A549 (cell line): ENCODE results near the gene SLC8A2. TPM values are rescaled to one million over a fixed set of nuclear protein-coding genes. Genes with fewer than 3 reads are reported as not detected.

ENCODE experiments used
- ATAC-seq, 2 experiments: fragments of 200-7000 bp in 1 of 2; fragments of >200 bp in 1 of 2; cut with Nextera tagmentation in 1 of 2; cut with Tn5 transposase in 1 of 2; 3 replicates each; pipeline versions ENCODE4 v1.8.0 to v1.9.1; 2018 to 2020; ENCODE audit warnings: mild to moderate bottlenecking in 1 of 2, moderate library complexity in 1 of 2
- CTCF ChIA-PET: fragments of 300-600 bp; sonication (Branson Sonifier 250); formaldehyde crosslinking; extraction: SDS; loops from one replicate; lab custom pipeline; 2021; ENCODE audit warnings: antibody characterized with exemption, inconsistent platforms; lab: Yijun Ruan, JAX
- POLR2A ChIA-PET: fragments of 350-600 bp; formaldehyde crosslinking; extraction: SDS; loops from one replicate; lab custom pipeline; 2021; ENCODE audit warnings: antibody characterized with exemption, inconsistent platforms; lab: Yijun Ruan, JAX
- DNase-seq, 2 experiments: peaks; one replicate each; pipeline versions ENCODE4 v3.0.0 to v3.0.0-alpha.2; 2011 to 2016; ENCODE audit warnings: low read depth in 1 of 2, low spot score in 1 of 2
- FAIRE-seq: peaks from 2 replicates; lab custom pipeline; 2011; peaks lifted over from hg19 to GRCh38; lab: Jason Lieb, UNC
- H3K27ac ChIP-seq, 2 experiments: fragments of >200 bp; sonication (Bioruptor Twin); formaldehyde crosslinking; 3 replicates each; pipeline ENCODE4 v1.5.1; 2016 to 2017
- H3K4me1 ChIP-seq: fragments of >200 bp; sonication (Bioruptor Twin); formaldehyde crosslinking; 3 replicates; pipeline ENCODE4 v1.6.1; 2016
- H3K4me2 ChIP-seq: fragments of >200 bp; sonication (Bioruptor Twin); formaldehyde crosslinking; 3 replicates; pipeline ENCODE4 v1.6.1; 2016
- H3K4me3 ChIP-seq: fragments of >200 bp; sonication (Bioruptor Twin); formaldehyde crosslinking; 3 replicates; pipeline ENCODE4 v1.5.1; 2016
- H3K9me3 ChIP-seq: fragments of >200 bp; sonication (Bioruptor Twin); formaldehyde crosslinking; 3 replicates; pipeline ENCODE4 v1.6.1; 2016
- EP300 ChIP-seq, 2 experiments: fragments of >200 bp; sonication (Bioruptor Twin); formaldehyde crosslinking; IDR thresholded peaks; 2 replicates in 1 of 2; 3 replicates in 1 of 2; pipeline ENCODE4 v1.6.1; 2016 to 2017
- FOSL2 ChIP-seq, 2 experiments: fragments of 450-650 bp in 1 of 2; fragments of >200 bp in 1 of 2; sonication (Bioruptor Twin) in 1 of 2; formaldehyde crosslinking; IDR thresholded peaks; 2 replicates each; pipeline versions ENCODE4 v1.5.0 to v1.6.1; 2016 to 2020; ENCODE audit warnings: mild to moderate bottlenecking in 1 of 2, moderate library complexity in 1 of 2
- FOXS1 ChIP-seq: fragments of 250-450 bp; sonication (Bioruptor Pico); IDR thresholded peaks from 2 replicates; pipeline ENCODE4 v1.5.0; 2020; ENCODE audit warnings: mild to moderate bottlenecking, moderate library complexity
- GATA3 ChIP-seq: IDR thresholded peaks from 2 replicates; pipeline ENCODE4 v1.6.1; 2012; ENCODE audit warnings: borderline replicate concordance
- HOXA7 ChIP-seq: fragments of 250-450 bp; sonication (Bioruptor Pico); IDR thresholded peaks from 2 replicates; pipeline ENCODE4 v1.5.0; 2020; ENCODE audit warnings: mild to moderate bottlenecking, moderate library complexity
- HOXB5 ChIP-seq: fragments of 250-450 bp; sonication (Bioruptor Pico); IDR thresholded peaks from 2 replicates; pipeline ENCODE4 v1.5.0; 2020; ENCODE audit warnings: mild to moderate bottlenecking, moderate library complexity
- JUN ChIP-seq, 2 experiments: fragments of >200 bp; sonication (Bioruptor Twin); formaldehyde crosslinking; IDR thresholded peaks; 2 replicates in 1 of 2; 3 replicates in 1 of 2; pipeline ENCODE4 v1.6.1; 2016 to 2017
- JUNB ChIP-seq: fragments of >200 bp; sonication (Bioruptor Twin); formaldehyde crosslinking; IDR thresholded peaks from 2 replicates; pipeline ENCODE4 v1.6.1; 2016
- MAX ChIP-seq: IDR thresholded peaks from 2 replicates; pipeline ENCODE4 v1.6.1; 2012
- MAZ ChIP-seq: fragments of 150-350 bp; IDR thresholded peaks from 2 replicates; pipeline ENCODE4 v1.6.1; 2014; ENCODE audit warnings: antibody characterized with exemption, low read depth, low read length, borderline replicate concordance
- NFE2L2 ChIP-seq: fragments of 150-350 bp; conservative IDR thresholded peaks from 2 replicates; pipeline ENCODE4 v1.6.1; 2014; ENCODE audit warnings: low read length
- PHF8 ChIP-seq: fragments of 200-600 bp; sonication (generic); IDR thresholded peaks from 2 replicates; pipeline ENCODE4 v1.6.1; 2016; ENCODE audit warnings: low read depth, mild to moderate bottlenecking, antibody characterized with exemption, moderate library complexity, borderline replicate concordance
- POLR2A ChIP-seq: IDR thresholded peaks from 2 replicates; pipeline ENCODE4 v1.6.1; 2012; ENCODE audit warnings: mild to moderate bottlenecking, low read length
- SREBF2 ChIP-seq: fragments of 450-650 bp; IDR thresholded peaks from 2 replicates; pipeline ENCODE4 v1.6.1; 2014; ENCODE audit warnings: mild to moderate bottlenecking, moderate library complexity
- TFCP2L1 ChIP-seq: fragments of 250-450 bp; sonication (Bioruptor Pico); IDR thresholded peaks from 2 replicates; pipeline ENCODE4 v1.5.0; 2021; ENCODE audit warnings: mild to moderate bottlenecking
- ZSCAN20 ChIP-seq: fragments of 250-450 bp; sonication (Bioruptor Pico); IDR thresholded peaks from 2 replicates; pipeline ENCODE4 v1.8.0; 2022; ENCODE audit warnings: mild to moderate bottlenecking, moderate library complexity
- WGBS: methylation state at CpG from one replicate; pipeline ENCODE4 v1.1.6; 2017; ENCODE audit errors: missing lambda C conversion rate; 5-methylcytosine and 5-hydroxymethylcytosine counted together
- polyA plus RNA-seq, 4 experiments: library from polyadenylated mRNA; depleted of rRNA in 3 of 4; stranded (reverse); fragments of >200 nt; fragmentation: RNase III in 1 of 4; extraction: RNeasy Plus Mini Kit Qiagen cat#74134 plus additional on column Dnase treatment in 1 of 4; gene quantifications; 2 replicates in 3 of 4; 3 replicates in 1 of 4; pipeline ENCODE4 v1.2.3, GENCODE V29; 2011 to 2017

The SLC8A2 gene
- polyA plus RNA-seq, 2 of the 4 experiments (the other 2 are of a cell fraction) = 0.15 to 0.35 TPM

GRCh38 chr19:47419030-47419783 is 52.5 kb downstream of the SLC8A2 start, which contains the start of gene MEIS3:
Gene MEIS3, minus strand, starts transcription at chr19:47419527. Its CDS starts 446 bp downstream, at chr19:47419081.
- H3K27ac ChIP-seq = peak within 1 kb of the TSS; percentile 87 to 93
- CTCF ChIA-PET = interaction anchor here (1.2 to 1.8 kb wide), 3 partner anchors 9 to 142 kb away, joined by 3 to 6 read pairs (median 4); partner anchors contain the start of gene DHX34
- 5% methylated on average over 14 of the region's 70 CpGs for WGBS
- POLR2A ChIA-PET = interaction anchor here (0.6 kb wide), 1 partner anchor 143 kb away, joined by 4 read pairs; no protein-coding TSS in a partner anchor
- H3K4me1 ChIP-seq = peaks cover 46% of the 10 kb centered on the region
- peak within 1 kb of the TSS; percentile 75 for H3K4me3 ChIP-seq
- 0 out of 5 replicates have a peak, but pooled peaks of 1 of the 2 experiments have one; percentile 30 for TF ChIP-seq JUN (IDR thresholded peaks at IDR 0.05)
- 0 out of 2 replicates have a peak, but pooled peaks have one; percentile 12 for TF ChIP-seq MAZ
- TF ChIP-seq FOXS1 (CRISPR knock-in tag) = no peak
- no peak for TF ChIP-seq EP300 (IDR thresholded peaks at IDR 0.05)
- peak; percentile 31; the same call in 1 of the 2 replicates for TF ChIP-seq POLR2A
- ATAC-seq (peak; percentile 18 to 21), DNase-seq (peak in 1 of 2 experiments; percentile 55), FAIRE-seq (no peak)
- no peaks in the 10 kb centered on the region for H3K9me3 ChIP-seq
- peak within 1 kb of the TSS; percentile 98 for H3K4me2 ChIP-seq

- CTCF ChIA-PET = interaction anchor here (1.2 to 1.8 kb wide), 2 partner anchors 9 to 70 kb away, joined by 4 to 6 read pairs; partner anchors contain the start of gene DHX34
- Histone ChIP-seq H3K4me3 (peak overlapping the region; percentile 75), H3K27ac (peak overlapping the region; percentile 87 to 93), H3K4me1 (peaks cover 46% of the 10 kb centered on the region), H3K9me3 (no peaks in the 10 kb centered on the region), H3K4me2 (peak overlapping the region; percentile 98)
- TF ChIP-seq GATA3 (no peak), FOSL2 (IDR thresholded peaks at IDR 0.05) (no peak), FOSL2 (CRISPR knock-in tag; IDR thresholded peaks at IDR 0.05) (no peak), JUNB (no peak), SREBF2 (no peak), PHF8 (no peak), HOXA7 (CRISPR knock-in tag) (no peak), FOXS1 (CRISPR knock-in tag) (no peak), NFE2L2 (no peak)
- FAIRE-seq (no peak), DNase-seq (no peak), ATAC-seq (peak in 1 of 2 experiments; percentile 1; a peak in 2 of 6 replicates)
- POLR2A ChIA-PET = interaction anchor here (0.6 kb wide), 1 partner anchor 142 kb away, joined by 4 read pairs; no protein-coding TSS in a partner anchor
- WGBS = 8% methylated on average over 6 of the region's 9 CpGs
These were observed 53.0 kb downstream of the SLC8A2 start for GRCh38 chr19:47418692-47419029.

GRCh38 chr19:47417746-47418691 is 53.7 kb downstream of the SLC8A2 start:
- Histone ChIP-seq H3K27ac (peak overlapping the region; percentile 87 to 93; a peak in 5 of 6 replicates), H3K4me2 (peak overlapping the region; percentile 98), H3K4me3 (peak overlapping the region; percentile 75), H3K9me3 (no peaks in the 10 kb centered on the region), H3K4me1 (peaks cover 46% of the 10 kb centered on the region)
- WGBS = 69% methylated on average over 34 of the region's 34 CpGs
- FAIRE-seq (peak; percentile 59), DNase-seq (no peak), ATAC-seq (no peak)
- CTCF ChIA-PET = interaction anchor here (0.6 to 4.7 kb wide), 8 partner anchors 10 to 325 kb away, joined by 3 to 54 read pairs (median 5); partner anchors contain the start of gene DHX34
- no peak for TF ChIP-seq HOXB5 (CRISPR knock-in tag)
- TF ChIP-seq ZSCAN20 (CRISPR knock-in tag) = no peak
- TF ChIP-seq MAX = 0 out of 2 replicates have a peak, but pooled peaks have one; percentile 5
- TF ChIP-seq JUN (IDR thresholded peaks at IDR 0.05) = no peak
- no peak for TF ChIP-seq FOSL2 (IDR thresholded peaks at IDR 0.05)
- no peak for TF ChIP-seq FOSL2 (CRISPR knock-in tag; IDR thresholded peaks at IDR 0.05)
- no peak for TF ChIP-seq TFCP2L1 (CRISPR knock-in tag)
- POLR2A ChIA-PET = no interaction called here
